GM15510 (cell line): ENCODE measurements around the gene LHFPL2.

ENCODE experiments used
- POLR2A ChIP-seq: IDR thresholded peaks from 3 replicates; pipeline ENCODE4 v1.6.1; 2011; ENCODE audit warnings: borderline replicate concordance; ENCODE audit not compliant: insufficient read length; ENCODE audit errors: extremely low read depth

LHFPL2 gene

GRCh38 chr5:78649861-78650496 is 1.4 kb upstream of the LHFPL2 start:
- TF ChIP-seq POLR2A, result no peak

GRCh38 chr5:78649211-78649695 is 681 bp upstream of the LHFPL2 start:
- TF ChIP-seq POLR2A, result no peak

GRCh38 chr5:78647838-78648358 is 674 bp downstream of the LHFPL2 start:
- no peak for TF ChIP-seq POLR2A

- TF ChIP-seq POLR2A, result no peak
Measured at GRCh38 chr5:78647351-78647818, 1.2 kb downstream of the LHFPL2 start.

GRCh38 chr5:78644741-78645300 is 3.8 kb downstream of the LHFPL2 start:
- TF ChIP-seq POLR2A, result no peak

GRCh38 chr5:78644129-78644528 is 4.4 kb downstream of the LHFPL2 start:
- TF ChIP-seq POLR2A, result no peak

- no peak for TF ChIP-seq POLR2A
Measured at GRCh38 chr5:78642701-78643100, 5.9 kb downstream of the LHFPL2 start.

GRCh38 chr5:78640662-78641474 is 7.7 kb downstream of the LHFPL2 start:
- no peak for TF ChIP-seq POLR2A

- TF ChIP-seq POLR2A, result no peak
Measured at GRCh38 chr5:78639791-78640190, 8.8 kb downstream of the LHFPL2 start.

GRCh38 chr5:78638973-78639669 is 9.5 kb downstream of the LHFPL2 start:
- TF ChIP-seq POLR2A, result no peak

- no peak for TF ChIP-seq POLR2A
Measured at GRCh38 chr5:78638423-78638822, 10.1 kb downstream of the LHFPL2 start.

- no peak for TF ChIP-seq POLR2A
Measured at GRCh38 chr5:78637468-78637867, 11.1 kb downstream of the LHFPL2 start.

GRCh38 chr5:78636682-78637081 is 11.9 kb downstream of the LHFPL2 start:
- no peak for TF ChIP-seq POLR2A

GRCh38 chr5:78634634-78635033 is 13.9 kb downstream of the LHFPL2 start:
- TF ChIP-seq POLR2A, result no peak

GRCh38 chr5:78634229-78634628 is 14.3 kb downstream of the LHFPL2 start:
- no peak for TF ChIP-seq POLR2A
